GM12875 (cell line): ENCODE measurements around the gene GJA3.
"Not testable (repeated sequence)": the region's sequence is repeated elsewhere in the genome, so short reads cannot be mapped to it uniquely, and the experiment has no call there.

ENCODE experiments used
- H3K4me3 ChIP-seq: one replicate; pipeline ENCODE4 v1.5.1; 2011; ENCODE audit warnings: low read depth, low read length, control low read depth
- TF ChIP-seq, protein P1 (sequence below): IDR thresholded peaks from 2 replicates; pipeline ENCODE4 v1.5.1; 2011; ENCODE audit warnings: low read depth, mild to moderate bottlenecking, control low read depth, inconsistent platforms, low read length, moderate library complexity, borderline replicate concordance; ENCODE audit not compliant: insufficient read depth

Gene GJA3

DNA sequence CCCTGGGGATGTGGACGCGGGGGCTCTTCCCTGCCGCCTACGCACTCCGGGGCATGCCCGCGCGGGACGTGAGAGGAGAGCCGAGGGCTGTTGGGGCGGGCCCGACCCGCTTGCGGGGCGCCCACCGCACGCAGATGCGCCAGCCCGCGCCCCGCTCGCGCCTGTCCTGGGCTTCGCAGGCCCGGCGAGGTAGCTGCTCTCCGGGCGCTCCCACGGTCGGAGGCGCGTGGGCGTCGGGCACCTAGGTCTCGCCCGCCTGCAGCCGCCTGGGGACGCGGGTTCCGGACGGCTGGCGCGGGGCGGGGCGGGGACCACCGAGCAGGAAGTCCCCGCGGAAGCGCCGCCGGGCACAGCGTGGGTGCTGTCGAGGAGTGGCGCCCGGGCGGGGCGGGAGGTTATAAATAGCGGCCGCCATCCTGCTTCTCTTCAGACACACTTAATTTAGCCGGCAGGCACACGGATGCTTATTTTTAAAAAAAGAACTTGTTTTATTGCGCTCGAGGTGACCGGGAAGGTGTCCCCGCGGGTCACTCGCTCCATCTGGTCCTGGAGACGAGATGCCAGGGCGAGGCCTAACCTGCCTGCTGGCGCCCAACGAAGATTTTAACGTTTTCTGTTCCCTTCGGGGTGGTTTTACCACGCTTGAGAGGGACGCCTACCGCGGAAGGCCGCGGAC lies 561 bp upstream of the GJA3 start:
- TF ChIP-seq, protein P1, sequence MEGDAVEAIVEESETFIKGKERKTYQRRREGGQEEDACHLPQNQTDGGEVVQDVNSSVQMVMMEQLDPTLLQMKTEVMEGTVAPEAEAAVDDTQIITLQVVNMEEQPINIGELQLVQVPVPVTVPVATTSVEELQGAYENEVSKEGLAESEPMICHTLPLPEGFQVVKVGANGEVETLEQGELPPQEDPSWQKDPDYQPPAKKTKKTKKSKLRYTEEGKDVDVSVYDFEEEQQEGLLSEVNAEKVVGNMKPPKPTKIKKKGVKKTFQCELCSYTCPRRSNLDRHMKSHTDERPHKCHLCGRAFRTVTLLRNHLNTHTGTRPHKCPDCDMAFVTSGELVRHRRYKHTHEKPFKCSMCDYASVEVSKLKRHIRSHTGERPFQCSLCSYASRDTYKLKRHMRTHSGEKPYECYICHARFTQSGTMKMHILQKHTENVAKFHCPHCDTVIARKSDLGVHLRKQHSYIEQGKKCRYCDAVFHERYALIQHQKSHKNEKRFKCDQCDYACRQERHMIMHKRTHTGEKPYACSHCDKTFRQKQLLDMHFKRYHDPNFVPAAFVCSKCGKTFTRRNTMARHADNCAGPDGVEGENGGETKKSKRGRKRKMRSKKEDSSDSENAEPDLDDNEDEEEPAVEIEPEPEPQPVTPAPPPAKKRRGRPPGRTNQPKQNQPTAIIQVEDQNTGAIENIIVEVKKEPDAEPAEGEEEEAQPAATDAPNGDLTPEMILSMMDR = no peak
- peak overlapping the region; percentile 53 for H3K4me3 ChIP-seq

DNA sequence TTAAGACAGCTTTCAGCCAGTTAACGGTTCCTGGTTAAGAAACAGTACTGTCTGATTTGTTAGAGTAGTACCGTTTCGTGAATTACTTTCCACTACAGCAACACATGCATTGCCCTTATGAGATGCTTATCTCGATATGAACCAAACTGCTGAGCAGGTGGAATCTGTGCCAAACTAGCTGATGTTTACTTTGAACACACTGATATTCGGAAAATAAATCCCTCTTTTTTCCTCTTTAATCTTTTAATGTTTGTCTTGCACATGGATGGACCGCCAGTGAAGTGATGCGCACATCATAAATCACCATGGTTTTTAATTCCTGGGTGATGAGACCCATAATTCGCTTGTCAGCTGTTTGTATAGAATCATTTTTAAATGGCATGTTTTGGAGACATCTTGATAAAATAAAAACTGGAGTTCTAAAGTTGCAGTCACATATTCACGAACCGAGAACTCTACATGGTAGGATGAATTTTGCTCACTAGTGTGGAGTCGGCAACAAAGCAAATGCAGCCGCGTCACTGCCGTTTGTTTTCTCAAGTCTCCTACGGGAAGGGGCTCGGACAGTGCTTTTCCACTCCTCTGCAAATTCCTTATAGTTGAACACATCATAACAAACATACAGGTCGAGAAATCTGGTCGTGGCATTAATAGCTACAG lies 1.1 kb downstream of the GJA3 start:
- TF ChIP-seq, protein P1 = no peak
- H3K4me3 ChIP-seq = no peak overlapping the region

DNA sequence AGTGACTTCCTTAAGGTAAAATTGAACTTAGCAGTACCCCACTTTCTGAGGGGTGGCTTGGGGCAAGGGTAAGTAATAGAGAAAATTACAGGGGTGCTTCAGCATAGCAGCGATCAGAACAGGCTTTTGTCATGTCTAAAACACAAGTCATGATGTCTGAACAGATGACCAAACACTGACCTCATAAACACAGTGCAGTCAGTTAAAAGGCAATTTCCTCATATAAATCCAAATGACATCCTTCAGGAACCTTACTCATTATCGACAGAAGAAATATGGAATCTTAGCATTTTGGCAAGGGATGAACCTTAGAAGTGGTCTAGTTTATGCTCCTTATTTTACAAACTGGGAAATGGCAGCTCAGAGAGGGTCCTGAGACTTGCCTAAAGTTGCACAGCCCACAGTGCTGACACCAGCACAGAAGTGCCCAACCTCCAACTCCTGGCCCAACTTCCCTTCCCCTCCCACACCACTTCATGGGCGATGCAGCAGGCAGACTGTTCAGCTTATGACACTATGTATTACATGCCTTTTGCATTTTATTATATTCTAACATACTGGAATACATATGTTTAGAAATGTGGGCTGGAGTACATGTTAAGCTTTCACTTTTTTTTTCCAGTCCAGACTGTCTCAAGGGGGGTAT lies 3.6 kb downstream of the GJA3 start:
- TF ChIP-seq, protein P1 = no peak
- H3K4me3 ChIP-seq = no peak overlapping the region

DNA sequence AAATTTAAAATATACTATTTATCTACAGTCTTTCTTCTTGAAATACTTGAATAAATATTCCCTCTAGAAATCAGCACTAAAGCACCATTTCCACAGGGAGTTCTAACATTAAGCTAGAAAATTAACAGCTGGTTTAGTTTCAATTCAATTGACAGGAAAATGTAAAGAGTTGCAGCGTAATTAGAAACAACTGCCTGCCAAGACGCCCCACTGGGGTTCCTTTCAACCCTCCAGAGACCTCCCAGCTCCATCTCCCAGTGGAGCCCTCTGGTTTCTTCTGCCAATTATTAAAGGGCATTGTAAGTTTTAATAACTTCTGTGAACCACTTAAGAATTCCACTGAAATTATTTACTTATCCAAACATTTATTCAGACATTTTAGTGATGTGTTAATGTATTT lies 4.2 kb downstream of the GJA3 start:
- TF ChIP-seq, protein P1 = no peak
- no peak overlapping the region for H3K4me3 ChIP-seq

DNA sequence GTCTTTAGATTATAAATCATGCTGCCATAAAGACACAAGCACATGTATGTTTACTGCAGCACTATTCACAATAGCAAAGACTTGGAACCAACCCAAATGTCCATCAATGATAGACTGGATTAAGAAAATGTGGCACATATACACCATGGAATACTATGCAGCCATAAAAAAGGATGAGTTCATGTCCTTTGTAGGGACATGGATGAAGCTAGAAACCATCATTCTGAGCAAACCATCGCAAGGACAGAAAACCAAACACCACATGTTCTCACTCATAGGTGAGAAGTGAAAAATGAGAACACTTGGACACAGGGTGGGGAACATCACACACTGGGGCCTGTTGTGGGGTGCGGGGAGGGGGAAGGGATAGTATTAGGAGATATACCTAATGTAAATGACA lies 7.6 kb downstream of the GJA3 start:
- not testable (repeated sequence) for H3K4me3 ChIP-seq

DNA sequence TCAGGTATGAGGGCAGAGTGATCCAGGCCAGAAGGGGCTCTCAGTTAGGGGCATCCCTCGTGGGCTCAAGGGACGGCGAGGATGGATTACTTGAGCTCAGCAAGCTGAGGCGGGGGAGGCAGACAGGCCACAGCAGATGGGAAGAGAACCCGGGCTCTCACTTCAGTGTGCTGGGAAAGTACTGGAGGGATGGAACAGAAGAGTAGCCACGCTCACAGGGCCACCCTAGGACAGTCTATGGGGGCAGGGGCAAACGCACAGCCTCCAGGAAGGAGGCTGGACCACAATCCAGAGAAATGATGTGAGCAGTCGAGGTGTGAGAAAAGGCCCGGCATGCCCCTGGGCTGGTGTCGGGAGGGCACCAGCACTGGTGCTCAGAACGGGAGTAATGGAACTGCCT lies 9.2 kb downstream of the GJA3 start:
- no peak overlapping the region for H3K4me3 ChIP-seq
- TF ChIP-seq, protein P1 = no peak

DNA sequence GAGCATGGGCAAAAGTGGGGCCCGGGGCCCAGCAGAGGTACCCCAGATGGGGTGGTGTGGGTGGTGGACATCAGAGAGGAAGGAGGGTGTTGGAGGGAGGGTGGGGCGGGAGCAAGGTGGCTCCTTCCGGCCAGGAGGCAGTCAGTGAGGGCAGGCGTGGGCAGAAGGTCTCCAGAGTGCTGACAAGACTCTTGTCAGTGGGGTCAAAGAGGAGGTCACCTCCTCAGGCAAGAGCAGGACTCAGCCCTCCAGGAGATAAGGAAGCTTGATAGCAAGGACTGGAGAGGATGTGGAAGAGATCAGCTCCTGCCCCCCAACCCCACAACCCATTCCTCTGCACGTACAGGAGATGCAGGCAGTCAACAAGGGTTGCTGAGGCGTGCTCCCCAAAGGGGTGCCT lies 9.8 kb downstream of the GJA3 start:
- TF ChIP-seq, protein P1 = no peak

More for the DNA sequence above, 9.8 kb downstream of the GJA3 start:
- H3K4me3 ChIP-seq = no peak overlapping the region
